Tibial nerve (tissue), 4 donors: Measurements from ENCODE around the gene LCORL.

Source experiments
- EP300 ChIP-seq, 2 donors: sonication (generic); formaldehyde crosslinking; IDR thresholded peaks; one replicate each; pipeline ENCODE4 v1.6.1; 2017; ENCODE audit warnings: antibody characterized with exemption in 2 of 2, mild to moderate bottlenecking in 1 of 2
- POLR2A ChIP-seq, 2 donors: fragments of 450-650 bp; IDR thresholded peaks; one replicate each; pipeline ENCODE4 v1.6.1; 2017; ENCODE audit warnings: antibody characterized with exemption in 2 of 2, mild to moderate bottlenecking in 2 of 2, moderate library complexity in 2 of 2
- TF ChIP-seq, protein P1 (sequence below), 5 experiments: fragments of 200-600 bp in 3 of 5; fragments of 450-650 bp in 2 of 5; sonication (generic) in 3 of 5; IDR thresholded peaks; one replicate each; pipeline ENCODE4 v1.5.1; 2016 to 2019; ENCODE audit warnings: antibody characterized with exemption in 5 of 5, mild to moderate bottlenecking in 3 of 5, moderate library complexity in 2 of 5

- TF ChIP-seq, protein P1, sequence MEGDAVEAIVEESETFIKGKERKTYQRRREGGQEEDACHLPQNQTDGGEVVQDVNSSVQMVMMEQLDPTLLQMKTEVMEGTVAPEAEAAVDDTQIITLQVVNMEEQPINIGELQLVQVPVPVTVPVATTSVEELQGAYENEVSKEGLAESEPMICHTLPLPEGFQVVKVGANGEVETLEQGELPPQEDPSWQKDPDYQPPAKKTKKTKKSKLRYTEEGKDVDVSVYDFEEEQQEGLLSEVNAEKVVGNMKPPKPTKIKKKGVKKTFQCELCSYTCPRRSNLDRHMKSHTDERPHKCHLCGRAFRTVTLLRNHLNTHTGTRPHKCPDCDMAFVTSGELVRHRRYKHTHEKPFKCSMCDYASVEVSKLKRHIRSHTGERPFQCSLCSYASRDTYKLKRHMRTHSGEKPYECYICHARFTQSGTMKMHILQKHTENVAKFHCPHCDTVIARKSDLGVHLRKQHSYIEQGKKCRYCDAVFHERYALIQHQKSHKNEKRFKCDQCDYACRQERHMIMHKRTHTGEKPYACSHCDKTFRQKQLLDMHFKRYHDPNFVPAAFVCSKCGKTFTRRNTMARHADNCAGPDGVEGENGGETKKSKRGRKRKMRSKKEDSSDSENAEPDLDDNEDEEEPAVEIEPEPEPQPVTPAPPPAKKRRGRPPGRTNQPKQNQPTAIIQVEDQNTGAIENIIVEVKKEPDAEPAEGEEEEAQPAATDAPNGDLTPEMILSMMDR (IDR thresholded peaks at IDR 0.05): no peak
- TF ChIP-seq POLR2A (IDR thresholded peaks at IDR 0.05) (no peak), EP300 (IDR thresholded peaks at IDR 0.05) (no peak)
Observed at GRCh38 chr4:17941731-17942130, 79.8 kb downstream of the LCORL start.
